GM19468 (cell line): ENCODE results near the gene MAGEA10.

Source experiments
- ATAC-seq: cut with Tn5 transposase; IDR thresholded peaks from one replicate; pipeline ENCODE4 v1.9.1; 2021; ENCODE audit warnings: mild to moderate bottlenecking, moderate library complexity, moderate number of reproducible peaks; ENCODE audit not compliant: unreplicated experiment; ENCODE audit errors: extremely low read depth

The MAGEA10 gene

DNA sequence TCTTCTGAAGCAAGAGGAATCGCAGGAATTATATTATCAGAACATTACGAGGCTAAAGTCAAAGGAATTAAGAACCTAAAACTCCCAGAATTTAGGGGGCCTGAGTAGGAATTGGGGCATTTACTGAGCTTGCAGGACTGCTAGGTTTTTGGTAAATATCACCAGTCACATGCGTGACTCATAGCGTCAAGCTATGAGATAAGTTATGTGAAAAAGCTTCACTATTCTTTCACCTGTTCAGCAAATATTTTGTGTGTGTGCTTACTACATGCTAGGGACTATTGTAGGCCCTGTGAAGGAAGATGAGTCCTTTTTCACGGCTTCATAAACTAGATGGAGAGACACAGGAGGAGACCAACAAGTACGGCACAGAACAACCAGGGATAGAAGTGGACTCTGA lies 52.2 kb downstream of the MAGEA10 start:
- no peak for ATAC-seq
